GM18867 (cell line): ENCODE data around the gene LOXL1.

ENCODE experiments used
- ATAC-seq: cut with Tn5 transposase; IDR thresholded peaks from one replicate; pipeline ENCODE4 v1.9.1; 2021; ENCODE audit warnings: mild to moderate bottlenecking, moderate library complexity; ENCODE audit not compliant: unreplicated experiment

Gene LOXL1

DNA sequence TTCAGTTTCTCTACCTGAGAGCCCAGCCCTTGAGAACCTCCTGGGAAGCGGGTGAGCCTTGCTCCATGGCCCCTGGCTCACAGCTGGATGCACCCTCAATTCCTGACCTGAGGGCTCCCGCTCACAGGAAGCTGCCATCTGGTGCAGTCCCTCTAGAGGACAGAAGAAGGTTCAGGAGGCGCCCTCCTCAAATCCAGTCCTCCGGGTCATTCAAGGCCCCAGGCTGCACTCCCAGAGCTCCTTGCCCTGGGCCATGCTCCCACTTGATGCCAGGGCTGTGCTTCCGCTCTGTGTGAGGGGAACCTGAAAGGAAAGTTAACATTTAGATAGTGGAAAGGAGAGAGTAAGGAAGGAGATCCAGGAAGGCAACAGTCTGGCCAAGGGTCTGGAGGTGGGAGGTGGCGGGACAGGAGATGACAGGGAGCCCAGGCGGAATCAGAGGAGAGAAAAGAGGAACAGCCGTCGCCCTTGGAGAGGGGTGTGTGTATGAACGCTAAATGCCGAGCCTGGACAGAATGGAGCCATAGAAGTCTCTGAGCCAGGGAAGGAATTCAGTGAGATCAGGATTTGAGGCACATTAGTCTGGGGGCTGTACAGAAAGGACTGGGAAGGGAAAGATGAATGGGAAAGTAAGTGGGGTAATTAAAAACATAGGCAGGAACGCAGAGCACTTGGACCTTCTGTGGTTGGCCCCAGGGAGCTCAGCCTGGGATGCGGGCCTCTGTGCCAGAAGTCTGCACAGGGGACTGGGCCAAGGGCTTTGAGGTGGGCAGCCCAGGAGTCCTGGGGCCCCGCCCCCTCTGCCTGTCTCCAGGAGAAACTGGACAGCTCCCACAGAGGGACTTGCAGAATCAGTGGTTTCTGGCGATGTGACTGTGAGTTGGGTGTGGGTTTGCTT lies 26.8 kb upstream of the LOXL1 start:
- no peak for ATAC-seq

DNA sequence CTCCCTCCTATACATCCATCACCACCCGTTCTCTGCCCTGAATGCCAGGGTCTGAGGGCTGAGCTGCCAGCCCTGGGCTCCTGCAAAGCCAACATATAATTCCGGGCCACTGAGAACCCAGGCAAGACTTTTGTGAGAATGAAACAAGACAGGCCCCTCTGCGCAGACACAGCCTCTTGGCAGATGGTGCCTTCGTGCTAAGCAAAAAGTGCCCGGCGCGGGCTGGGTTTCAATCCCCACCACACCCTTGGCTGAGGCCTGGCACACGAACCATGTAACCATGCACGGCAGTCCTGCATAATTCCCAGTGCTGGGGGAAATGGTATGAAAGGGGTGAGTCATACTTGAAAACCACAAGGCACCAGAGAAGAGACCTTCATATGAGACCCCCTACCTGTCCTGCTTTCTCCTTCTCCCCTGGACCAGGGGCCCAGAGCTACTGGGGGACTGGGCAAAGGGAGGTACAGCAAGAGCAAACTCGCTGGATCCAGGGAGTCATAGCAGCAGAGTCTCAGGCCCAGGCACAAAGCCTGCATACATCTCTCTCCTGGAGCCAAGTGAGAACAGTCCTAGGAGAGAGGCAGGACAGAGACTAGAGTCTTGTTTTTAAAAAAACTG lies 26.1 kb upstream of the LOXL1 start:
- no peak for ATAC-seq

DNA sequence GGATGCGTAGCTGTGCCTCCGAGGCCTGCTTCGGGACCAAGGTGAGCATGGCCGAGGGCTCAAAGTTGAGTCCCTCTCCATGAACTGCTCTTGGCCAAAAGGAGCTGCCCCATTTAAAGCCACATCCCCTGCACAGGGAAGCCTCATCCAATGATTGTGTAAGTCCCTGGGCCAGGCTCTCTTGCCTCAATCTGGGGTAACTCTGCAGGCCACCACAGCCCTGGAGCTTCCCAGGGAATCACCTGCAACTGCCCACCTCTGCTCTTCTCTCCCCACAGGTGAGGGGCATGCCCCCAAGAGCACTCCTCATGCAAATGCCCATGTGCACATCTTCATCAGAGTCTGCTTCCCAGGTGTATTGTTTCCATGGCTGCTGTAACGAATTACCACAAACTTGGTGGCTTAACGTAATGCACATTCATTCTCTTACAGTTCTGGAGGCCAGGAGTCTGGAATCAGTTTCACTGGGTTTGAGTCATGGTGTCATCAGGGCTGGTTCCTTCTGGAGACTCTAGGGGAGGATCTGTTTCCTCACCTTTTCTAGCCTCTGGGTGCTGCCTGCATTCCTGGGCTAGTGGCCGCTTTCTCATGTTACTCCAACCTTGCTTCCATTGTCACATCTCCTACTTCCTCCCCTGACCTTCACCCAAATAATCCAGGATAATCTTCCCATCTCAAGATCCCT lies 25.0 kb upstream of the LOXL1 start:
- ATAC-seq = no peak

DNA sequence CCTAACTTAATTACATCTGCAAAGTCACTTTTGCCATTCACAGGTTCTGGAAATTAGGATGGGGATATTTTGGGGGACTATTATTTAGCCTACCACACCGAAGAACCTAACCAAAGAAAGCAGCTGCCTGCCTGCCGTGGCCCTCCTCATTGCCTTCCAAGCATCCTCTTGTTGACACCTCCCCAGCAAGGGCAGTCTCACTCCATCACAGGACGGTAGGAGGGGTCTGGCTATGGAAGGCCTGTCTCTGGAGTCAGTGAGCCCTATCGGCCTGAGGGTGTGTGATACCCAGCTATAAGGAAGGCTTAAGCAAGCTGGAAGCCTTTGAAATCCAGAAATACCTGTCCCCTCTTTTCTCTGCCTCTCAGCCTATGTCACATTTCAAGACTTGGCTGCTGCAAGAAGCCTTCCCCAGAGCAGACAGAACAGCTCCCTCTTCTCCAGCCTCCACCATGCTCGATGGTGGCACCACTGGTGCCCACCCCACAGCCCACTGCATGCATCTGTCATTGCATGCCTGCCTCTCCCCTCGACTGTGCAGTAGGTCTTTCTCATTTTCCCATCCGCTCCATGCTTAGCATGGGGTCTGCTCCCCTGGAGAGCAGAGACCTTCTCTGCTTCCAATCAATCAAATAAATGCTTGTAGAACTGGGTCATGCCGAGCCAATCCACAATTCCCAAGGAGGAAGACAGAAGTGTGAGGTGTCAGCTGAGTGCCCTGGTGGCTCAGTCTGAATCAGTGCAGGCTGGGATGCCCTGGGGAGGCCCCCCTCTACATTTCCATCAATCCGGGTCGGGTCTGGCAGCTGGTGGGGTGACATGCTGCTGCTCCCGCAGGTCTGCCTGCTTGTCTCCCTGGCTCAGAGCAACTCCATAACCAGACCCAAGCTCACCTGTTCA lies 23.9 kb upstream of the LOXL1 start:
- ATAC-seq = no peak

DNA sequence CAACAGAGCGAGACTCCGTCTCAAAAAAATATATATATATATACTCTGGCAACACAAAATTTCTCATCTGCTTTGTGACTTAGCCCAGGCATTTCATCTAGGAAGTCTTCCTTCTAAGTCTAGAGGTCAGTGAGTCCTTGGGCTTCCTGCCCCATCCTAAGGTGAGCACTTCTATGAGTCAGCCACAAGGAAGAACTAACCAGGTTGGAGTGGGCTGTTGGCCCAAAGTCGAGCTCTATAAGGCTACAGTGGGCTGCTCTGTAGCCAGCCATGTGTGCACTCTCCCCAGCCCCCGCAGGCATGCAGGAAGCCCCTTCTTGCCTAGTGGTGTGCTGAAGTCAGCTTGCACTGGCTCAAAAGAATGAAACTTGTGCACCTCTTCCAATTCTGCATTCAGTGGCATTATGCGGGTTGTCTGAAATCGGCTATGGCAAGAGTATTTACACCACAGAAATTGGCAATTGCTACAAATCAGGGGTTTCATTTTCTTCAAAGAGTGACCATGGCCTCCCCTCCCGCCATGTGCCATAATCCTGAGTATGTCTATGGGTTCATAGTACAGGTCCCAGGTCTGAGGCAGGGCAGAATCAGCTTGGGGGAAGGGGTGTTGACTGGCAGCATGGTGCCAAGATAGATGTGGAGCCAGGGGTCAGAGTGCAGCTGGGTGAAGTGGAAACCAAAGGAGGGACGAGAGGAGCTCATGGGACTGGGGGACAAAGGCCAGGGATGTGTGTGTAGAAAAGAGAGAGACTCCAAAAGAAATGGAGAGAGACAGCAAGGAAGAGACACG lies 22.0 kb upstream of the LOXL1 start:
- ATAC-seq = no peak

DNA sequence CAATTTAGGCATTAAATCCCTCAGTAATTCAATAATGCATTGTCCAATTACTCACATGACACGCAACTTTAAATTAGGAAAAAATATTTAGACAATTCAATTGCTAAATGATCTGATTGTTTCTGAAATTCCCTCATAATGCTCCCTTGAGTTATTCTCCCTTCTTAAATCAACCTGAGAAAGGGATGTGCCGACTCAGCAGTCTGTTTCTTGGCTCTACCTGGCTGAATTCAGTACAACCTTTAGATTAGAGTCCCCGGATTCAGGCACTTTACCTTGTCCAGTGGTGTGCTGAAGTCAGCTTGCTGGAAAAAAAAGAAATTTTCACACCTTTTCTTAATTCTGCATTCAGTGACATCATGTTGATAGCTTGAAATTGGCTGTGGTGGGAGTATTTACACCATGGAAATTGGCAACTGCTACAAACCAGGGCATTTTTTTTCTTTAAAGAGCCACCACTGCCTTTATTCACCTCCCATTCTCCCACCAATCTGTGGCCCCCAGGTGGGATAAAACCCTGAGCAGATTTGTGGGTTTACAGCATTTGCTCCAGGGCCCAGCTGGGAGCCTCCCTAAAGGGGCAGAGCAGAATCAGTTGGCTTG lies 20.9 kb upstream of the LOXL1 start:
- no peak for ATAC-seq

DNA sequence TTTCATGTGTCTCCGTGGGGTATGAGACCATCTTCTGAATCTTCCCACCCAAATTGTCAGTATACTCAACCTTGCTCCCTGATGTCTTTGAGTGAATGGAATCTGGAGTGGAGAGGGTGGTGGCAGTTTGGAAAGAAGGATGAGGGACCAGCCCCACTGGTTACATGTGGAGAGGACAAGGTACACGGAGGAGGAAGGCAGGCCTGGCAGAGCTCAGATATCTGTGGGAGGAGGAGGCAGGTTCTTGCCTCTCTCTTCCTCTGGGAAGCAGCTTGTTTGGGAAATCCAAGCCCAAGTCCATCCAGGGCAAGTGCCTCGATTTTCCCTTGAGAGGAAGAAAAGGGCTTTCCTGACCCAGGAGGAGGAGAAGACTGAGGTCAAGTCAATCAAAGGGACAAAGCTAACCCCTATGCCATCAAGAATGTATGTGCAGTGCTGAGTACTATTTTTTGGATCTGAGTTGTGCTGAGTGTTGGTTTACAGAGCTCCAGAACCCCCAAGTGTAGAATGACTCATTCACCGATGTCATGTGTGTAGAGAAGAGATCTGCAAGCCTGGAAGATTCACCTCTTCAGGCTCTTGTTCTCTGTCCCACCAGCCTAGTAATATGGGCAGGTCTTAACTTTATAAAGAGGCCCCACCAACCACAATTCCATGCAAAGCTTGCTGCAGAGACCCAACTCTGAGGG lies 19.8 kb upstream of the LOXL1 start:
- no peak for ATAC-seq

DNA sequence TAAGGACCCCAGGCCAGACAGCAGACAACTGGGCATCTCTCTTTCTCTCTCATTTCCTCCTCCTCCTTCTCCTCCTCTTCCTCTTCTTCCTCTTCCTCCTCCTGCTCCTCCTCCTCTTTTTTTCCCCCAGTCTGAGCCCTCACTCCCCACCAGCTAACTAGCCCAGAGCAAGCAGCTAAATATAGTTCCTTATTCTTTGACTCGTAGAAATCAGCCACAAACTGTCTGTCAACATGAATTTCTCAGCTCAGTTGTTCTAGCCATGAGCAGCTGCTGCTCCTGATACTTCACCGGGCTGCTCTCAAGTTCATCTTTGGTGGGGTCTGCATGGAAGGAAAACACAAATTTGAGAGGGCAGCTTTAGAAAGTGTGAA lies 19.2 kb upstream of the LOXL1 start:
- ATAC-seq = no peak

DNA sequence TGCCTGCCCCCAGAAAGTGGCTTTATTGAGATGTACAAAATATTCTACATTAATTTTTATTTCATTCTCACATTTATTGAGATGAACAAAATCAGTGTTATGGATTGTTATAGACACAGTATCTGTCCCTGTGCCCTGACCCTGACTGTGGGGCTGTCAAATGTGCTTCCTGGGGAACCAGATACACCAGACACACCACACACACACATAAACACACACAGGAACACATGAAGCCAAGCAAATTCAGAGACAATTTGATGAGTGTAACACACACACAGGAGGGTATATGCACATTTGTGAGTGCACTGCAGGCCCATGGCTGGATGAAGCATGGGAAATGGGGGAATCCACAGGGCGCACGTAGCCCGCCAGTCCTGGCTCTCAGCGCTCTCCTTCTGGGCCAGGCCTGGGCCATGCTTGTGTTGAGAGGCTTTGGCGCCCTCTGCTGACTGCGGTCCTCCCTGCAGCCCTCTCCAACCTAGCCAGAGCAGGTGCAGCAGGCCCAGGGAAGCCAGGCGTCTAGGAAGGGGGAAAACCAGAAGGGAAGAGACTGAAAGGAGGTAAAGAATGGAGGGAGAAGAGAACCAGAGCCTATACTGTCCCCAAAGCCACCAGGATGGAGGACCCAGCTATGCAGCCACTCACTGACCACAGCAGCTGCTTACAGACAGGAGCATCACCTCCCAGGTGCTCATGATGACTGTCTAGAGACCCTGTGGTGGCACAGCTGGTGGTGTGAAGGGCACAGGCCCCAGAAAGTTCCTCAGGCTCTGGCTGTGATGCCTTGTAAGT lies 18.0 kb upstream of the LOXL1 start:
- ATAC-seq = peak; percentile 63

DNA sequence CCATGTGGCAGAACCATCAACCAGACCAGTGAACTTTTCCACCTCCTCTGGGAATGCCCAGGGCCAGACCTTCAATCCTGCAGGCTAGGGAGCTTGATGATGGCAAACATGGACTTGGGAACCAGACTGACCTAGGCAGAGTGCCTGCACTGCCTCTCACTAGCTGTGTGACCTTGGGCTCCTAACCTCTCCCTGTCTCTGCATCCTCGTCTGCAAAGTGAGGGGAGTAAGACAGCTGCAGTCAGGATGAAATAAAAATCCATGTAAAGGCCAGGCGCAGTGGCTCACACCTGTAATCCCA lies 17.5 kb upstream of the LOXL1 start:
- ATAC-seq = no peak

DNA sequence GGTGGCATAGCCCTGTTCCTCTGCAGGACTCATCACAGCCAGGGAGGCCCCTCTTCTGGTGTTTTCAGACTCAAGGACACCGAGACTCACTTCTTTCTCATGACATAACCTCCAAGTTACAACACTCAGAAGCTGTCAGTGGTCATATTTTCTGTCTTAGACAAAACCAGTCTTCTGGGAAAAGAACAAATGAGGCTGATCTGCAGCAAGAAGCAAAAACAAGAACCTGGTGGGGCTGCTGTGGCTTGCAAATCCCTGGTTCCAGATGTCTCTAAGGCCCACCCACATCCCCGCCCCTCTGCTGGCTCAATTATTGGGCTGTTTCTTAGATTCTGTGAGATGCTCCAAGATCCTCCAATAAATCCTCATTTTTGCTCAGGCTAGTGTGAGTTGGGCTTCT lies 16.6 kb upstream of the LOXL1 start:
- ATAC-seq = no peak

DNA sequence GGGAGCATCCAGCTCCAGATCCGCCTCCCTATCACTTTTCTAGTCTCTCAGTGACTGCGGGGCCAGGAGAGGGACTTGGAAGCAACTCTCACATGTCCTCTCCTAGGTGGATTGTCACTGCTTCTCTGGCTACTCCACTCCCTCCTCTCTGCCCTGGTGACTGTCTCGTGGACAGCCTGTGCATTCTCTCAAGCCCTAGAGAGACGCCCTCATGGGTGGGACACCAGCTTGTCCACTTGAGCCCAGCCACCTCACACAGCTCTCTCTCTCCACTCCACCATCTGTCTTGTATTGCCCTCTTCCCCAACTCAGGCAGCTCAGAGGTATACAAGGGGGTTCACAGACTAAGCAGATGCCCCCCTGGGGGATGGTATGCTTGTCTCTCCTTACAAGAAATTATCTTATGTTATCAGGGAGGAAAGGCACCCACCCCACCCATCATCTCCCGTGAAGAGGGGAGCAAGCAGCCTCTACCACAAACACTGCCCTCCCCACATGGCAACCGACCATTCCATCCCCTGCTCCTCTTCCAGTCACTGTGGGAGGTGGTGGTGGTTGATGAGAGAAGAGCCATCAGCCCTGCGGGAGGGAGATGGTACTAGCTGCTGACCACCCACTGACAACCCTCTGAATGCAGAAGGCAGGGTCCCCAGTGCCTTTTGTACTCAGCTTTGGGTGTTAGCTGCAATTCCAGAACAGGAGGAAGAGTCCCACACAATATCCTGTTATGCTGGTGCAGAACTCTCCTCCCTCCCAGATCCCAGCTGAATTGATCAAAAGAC lies 15.5 kb upstream of the LOXL1 start:
- no peak for ATAC-seq

DNA sequence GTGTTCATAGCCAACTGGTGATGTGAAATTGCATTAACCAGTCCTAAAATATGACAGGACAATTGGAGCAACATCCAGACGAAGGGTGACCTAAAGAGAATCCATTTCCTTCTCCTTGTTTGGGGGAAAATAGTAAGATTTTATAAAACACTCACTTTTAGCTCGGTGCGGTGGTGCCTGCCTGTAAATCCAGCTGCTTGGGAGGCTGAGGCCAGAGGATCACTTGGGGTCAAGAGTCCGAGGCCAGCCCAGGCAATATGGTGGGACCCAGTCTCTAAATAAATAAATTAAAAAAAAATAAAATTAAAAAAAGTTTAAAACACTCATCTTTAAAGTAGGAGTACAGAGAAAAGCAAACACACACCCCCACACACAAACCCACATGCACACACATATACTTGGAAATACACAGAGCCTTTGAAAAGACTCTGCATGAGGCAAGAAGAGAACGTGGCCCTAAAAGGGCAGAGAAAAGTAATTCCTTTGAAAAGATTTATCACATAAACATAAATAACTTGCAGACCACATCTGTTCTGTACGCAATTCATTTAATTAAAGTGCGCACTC lies 14.1 kb upstream of the LOXL1 start:
- ATAC-seq = no peak

DNA sequence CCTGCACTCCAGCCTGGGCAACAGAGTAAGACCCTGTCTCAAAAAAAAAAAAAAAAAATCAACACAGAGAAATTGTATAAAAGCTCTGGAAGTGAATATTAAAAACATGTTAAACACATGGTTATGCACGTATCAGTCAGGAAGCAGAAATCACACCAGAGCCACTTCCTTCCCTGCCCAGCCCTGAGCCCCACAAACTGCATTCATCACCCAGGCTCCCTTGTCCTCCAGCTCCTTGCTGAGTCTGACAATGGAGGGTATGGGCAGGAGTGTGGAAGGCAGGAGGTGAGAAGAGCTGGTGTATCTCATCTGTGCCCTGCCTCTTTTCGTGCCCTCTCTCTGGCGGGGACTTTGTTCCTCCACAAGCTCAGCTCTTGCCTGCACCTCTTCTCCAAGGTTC lies 12.1 kb upstream of the LOXL1 start:
- no peak for ATAC-seq

DNA sequence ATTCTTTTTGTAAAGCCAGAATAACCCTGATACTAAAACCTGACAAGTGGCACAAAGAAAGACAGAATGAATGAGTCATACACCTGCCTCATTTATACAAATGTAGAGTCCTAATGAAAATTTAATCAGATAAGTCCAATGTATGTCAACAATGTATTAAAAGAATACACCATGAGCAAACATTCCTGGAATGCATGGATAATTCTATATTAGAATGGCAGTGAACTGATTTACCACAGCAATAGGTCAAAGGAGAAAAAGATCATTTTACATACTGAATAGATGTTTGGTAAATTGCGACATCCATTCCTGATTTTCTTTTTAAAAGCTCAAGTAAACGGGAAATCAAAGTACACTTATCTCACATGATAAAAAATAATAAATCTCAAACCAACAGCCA lies 11.2 kb upstream of the LOXL1 start:
- no peak for ATAC-seq

DNA sequence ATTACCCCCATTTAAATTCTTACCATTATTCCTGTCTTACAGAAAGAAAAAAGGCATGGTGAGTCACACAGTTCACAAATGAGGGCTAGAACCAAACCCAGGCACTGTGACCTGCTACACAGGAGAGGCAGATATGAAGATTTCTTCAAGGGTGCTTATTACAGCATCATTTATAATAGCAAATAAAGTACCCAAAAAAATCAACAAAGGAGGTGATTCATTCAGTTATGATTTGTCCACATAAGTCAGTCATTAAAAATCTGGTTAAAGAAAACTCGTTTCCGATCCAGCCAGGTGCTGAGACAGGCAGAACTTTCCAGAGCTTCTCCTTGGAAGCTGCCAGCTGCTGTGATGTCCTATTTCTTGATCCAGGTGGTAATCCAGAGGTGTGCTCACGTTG lies 7.5 kb upstream of the LOXL1 start:
- no peak for ATAC-seq

DNA sequence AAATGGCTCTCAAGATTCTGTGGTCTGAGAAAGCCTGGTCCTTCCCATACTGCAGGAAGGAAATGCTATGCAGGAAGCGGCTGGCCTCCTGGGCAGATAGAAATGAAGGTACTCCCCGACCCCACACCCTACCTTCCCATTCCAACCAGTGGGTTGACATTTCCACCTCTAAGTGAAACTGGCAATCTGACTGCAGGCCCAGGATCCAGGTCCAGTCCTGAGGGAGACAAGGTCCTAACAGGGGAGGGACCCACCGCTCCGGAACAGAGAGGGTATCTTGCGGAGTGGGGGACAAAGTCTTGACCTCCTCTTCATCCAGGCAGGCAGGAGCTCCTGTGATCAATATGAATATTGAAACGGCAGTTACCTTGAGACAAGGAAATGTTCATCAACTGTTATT lies 6.6 kb upstream of the LOXL1 start:
- no peak for ATAC-seq
